GM21515 (cell line): ENCODE results near the gene HRC.
"Not testable (repeated sequence)": the region's sequence is repeated elsewhere in the genome, so short reads cannot be mapped to it uniquely, and the experiment has no call there.

Source experiments
- ATAC-seq: cut with Tn5 transposase; IDR thresholded peaks from one replicate; pipeline ENCODE4 v1.9.1; 2021; ENCODE audit not compliant: unreplicated experiment

The HRC gene, protein sequence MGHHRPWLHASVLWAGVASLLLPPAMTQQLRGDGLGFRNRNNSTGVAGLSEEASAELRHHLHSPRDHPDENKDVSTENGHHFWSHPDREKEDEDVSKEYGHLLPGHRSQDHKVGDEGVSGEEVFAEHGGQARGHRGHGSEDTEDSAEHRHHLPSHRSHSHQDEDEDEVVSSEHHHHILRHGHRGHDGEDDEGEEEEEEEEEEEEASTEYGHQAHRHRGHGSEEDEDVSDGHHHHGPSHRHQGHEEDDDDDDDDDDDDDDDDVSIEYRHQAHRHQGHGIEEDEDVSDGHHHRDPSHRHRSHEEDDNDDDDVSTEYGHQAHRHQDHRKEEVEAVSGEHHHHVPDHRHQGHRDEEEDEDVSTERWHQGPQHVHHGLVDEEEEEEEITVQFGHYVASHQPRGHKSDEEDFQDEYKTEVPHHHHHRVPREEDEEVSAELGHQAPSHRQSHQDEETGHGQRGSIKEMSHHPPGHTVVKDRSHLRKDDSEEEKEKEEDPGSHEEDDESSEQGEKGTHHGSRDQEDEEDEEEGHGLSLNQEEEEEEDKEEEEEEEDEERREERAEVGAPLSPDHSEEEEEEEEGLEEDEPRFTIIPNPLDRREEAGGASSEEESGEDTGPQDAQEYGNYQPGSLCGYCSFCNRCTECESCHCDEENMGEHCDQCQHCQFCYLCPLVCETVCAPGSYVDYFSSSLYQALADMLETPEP

DNA sequence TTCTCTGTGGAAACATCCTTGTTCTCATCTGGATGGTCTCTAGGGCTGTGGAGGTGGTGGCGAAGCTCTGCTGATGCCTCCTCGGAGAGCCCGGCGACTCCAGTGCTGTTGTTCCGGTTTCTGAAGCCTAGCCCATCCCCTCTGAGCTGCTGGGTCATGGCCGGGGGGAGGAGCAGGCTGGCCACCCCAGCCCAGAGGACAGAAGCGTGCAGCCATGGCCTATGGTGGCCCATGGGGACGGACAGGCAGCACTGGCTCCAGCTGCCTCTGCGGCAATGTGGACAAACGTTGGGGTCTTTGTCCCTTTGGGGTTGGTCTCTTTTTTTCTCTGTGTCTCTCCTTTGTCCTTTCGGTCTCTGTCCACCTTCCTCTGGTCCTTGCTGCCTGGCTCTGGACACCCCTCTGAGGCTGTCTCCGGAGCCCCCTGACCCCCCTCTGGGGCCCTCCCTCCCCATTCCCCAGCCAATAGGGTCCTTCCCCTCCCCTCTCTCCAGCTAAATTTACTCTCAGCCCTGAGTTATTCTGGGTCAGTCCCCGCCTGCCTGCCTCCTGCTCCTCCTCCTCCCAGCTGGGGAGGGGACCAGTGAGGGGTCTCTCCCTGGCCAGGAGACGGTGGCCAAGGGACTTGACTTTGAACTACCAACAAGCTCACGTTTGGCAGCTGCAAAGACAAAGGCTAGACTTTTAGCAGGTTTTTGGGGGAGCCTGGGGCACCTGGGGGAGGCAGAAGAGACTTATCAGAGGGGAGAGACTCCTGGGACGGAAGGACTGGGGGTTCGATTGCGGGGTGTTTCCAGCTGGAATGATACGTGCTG, at the start of gene HRC:
Gene HRC, minus strand, starts transcription at position 392 of the 815 bp plus-strand sequence. Its CDS starts 159 bp downstream, at position 233.
- no peak for ATAC-seq

DNA sequence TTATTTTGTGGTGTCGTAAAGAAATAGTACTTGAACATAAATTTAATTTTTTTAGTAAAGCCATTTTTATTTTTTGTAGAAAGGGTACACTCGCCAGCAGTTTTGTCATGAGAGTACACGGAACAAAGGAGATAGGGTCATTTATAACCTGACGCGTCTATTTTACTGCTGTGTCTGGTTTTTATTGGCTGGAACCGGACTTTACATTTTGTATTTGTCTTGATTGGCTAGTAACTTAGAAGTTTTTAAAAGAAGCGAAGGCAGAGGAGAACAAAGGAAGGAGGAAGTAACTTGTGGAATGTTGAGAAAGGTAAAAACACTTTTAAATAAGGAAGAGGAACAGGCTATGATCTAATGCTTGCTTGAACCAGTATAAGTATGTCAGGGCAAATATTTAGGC, 45.8 kb upstream of the HRC start:
- ATAC-seq: no peak

DNA sequence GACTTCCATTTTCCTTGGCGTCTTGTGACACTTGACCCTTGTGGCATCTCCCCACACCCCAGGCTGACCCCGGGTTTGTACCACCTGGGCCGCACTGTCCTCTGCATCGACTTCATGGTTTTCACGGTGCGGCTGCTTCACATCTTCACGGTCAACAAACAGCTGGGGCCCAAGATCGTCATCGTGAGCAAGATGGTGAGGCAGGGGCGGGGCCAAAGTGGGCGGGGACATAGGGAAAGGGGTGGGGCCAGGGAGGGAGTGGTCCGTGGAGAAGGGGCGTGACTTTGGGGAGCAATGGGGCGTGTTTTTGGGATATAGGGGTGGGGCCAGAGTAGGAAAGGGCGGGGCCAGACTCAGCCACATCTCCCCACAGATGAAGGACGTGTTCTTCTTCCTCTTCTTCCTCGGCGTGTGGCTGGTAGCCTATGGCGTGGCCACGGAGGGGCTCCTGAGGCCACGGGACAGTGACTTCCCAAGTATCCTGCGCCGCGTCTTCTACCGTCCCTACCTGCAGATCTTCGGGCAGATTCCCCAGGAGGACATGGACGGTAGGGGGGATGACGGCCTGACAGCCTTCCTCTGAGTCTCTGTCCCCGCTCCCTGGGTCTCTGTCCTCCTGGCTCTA, 45.2 kb upstream of the HRC start:
- ATAC-seq: no peak

DNA sequence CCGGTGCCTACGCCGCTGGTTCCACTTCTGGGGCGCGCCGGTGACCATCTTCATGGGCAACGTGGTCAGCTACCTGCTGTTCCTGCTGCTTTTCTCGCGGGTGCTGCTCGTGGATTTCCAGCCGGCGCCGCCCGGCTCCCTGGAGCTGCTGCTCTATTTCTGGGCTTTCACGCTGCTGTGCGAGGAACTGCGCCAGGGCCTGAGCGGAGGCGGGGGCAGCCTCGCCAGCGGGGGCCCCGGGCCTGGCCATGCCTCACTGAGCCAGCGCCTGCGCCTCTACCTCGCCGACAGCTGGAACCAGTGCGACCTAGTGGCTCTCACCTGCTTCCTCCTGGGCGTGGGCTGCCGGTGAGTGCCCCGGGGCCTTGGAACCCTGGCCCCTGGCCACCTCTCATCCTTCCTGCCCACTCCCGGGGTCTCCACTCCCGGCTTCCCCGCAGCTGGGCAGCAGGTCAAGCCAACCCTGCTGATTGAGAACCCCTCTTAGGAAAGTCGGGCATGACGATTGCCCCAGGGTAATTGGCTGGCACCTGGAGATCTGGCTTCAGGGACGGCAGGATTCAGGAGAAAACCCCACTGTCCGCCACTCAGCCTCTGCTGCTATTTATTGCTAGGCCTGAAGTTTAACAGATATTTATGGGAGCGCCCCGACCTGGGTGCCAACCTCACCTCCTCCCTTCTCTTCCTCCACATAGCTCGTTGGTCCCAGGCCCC, 41.5 kb upstream of the HRC start:
- ATAC-seq: no peak

DNA sequence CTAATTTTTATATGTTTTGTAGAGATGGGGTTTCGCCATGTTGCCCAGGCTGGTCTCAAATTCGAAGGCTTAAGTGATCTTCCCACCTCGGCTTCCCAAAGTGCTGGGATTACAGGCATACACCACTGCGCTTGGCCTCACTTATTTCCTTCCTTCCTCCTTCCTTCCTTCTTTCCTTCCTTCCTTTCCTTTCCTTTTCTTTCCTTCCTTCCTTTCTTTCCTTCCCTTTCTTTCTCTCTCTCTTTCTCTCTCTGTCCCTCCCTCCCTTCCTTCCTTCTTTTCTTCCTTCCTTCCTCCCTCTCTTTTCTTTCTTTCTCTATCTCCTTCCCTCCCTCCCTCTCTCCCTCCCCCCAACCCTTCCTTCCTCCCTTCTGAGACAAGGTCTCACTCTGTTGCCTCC, 39.2 kb upstream of the HRC start:
- no peak for ATAC-seq

DNA sequence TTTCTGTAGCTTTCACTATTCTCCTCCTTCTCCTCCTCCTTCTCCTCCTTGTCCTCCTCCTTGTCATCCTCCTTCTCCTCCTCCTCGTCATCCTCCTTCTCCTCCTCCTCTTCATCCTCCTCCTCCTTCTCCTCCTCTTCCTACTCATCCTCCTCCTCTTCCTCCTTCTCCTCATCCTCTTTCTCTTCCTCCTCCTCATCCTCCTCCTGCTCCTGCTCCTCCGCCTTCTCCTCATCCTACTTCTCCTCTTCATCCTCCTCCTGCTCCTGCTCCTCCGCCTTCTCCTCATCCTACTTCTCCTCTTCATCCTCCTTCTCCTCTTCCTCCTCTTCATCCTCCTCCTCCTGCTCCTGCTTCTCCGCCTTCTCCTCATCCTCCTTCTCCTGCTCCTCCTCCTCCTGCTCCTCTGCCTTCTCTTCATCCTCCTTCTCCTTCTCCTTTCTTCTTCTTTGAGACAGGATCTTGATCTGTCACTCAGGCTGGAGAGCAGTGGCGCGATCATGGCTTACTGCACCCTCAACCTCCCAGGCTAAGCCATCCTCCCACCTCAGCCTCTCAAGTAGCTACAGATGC, 38.7 kb upstream of the HRC start:
- ATAC-seq: no peak

DNA sequence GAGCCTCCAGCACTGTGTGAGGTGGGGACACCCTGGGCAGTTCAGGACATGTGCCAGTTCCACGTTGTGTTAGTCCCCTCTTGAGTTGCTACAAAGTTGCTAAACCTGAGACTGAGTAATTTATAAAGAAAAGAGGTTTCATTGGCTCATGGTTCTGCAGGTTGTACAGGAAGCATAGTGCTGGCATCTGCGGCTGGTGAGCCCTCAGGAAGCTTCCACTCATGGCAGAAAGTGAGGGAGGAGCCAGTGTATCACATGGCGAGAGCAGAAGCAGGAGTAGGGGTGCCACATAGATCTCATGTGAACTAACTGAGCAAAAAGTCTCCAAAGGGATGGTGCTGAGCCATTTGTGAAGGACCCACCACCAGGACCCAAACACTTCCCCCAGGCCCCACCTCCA, 35.6 kb upstream of the HRC start:
- no peak for ATAC-seq

DNA sequence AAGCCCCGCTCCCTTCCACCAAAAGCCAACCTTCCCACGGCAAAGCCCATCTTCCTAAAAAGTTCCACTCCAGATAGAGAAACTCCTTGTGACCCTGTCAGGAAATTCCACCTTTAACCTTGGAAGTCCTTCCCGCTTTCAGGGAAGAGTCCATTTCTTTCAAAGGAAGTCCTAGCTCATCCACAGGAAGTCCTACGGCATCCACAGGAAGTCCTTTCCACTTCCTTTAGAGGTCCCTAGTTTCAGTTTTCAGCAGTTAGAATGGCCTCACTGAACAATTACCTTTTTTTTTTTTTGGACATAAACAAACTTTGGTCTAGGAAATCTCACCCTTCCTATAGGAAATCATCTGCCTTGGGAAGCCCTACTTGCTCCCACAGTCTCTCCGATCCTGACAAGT, 34.1 kb upstream of the HRC start:
- no peak for ATAC-seq

DNA sequence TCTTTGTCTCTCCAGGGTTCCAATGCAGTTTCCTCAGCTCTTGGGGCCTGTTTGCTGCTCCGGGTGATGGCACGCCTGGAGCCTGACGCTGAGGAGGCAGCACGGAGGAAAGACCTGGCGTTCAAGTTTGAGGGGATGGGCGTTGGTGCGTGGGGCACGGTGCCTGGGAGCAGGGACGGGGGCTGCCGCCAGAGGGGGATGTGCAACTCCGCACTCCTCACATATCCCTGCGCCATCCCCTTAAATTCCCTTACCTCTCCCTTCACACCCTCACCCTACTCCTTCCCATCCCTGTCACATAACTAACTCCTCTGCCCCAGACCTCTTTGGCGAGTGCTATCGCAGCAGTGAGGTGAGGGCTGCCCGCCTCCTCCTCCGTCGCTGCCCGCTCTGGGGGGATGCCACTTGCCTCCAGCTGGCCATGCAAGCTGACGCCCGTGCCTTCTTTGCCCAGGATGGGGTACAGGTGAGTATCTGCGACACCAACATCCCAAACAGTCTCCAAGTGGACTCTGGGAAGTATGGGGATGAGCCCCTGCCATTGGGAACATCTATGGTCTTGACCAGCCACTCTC, 33.5 kb upstream of the HRC start:
- no peak for ATAC-seq

DNA sequence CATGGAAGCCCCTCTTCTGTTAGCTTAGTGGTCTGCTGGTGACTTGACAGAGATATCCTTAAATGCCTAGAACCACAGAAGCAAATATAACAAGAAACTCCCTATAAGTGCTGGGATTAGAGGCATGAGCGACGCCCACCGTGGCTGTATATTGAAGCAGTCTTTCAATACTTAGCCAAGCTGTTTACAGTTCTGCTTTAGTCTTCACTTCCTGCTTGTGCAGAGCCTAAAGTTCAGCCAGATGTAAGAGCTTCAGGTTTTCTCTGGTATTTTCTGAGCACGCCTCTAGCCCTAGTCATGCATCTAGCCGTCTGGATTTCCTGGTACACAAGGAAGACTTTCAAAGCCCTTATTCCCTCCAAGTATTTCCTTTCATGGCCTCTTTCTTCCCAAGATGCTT, 30.9 kb upstream of the HRC start:
- ATAC-seq: no peak

DNA sequence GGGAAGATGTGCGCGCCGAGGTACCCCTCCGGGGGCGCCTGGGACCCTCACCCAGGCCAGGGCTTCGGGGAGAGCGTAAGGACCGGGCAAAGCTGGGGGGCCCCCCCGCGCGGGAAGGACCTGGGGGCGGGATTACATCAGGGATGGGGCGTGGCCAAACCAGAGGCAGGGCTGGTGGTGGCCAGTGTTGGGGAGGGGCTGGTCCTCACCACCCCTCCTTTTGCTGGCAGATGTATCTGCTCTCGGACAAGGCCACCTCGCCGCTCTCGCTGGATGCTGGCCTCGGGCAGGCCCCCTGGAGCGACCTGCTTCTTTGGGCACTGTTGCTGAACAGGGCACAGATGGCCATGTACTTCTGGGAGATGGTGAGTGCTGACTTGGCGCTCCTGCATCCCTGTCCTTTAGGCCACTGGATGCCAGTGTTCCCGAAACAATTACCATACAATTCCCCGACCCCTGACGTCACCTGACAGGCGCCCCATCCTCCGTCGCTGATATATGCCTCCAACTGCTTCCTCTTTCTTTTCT, 27.7 kb upstream of the HRC start:
- ATAC-seq: no peak

DNA sequence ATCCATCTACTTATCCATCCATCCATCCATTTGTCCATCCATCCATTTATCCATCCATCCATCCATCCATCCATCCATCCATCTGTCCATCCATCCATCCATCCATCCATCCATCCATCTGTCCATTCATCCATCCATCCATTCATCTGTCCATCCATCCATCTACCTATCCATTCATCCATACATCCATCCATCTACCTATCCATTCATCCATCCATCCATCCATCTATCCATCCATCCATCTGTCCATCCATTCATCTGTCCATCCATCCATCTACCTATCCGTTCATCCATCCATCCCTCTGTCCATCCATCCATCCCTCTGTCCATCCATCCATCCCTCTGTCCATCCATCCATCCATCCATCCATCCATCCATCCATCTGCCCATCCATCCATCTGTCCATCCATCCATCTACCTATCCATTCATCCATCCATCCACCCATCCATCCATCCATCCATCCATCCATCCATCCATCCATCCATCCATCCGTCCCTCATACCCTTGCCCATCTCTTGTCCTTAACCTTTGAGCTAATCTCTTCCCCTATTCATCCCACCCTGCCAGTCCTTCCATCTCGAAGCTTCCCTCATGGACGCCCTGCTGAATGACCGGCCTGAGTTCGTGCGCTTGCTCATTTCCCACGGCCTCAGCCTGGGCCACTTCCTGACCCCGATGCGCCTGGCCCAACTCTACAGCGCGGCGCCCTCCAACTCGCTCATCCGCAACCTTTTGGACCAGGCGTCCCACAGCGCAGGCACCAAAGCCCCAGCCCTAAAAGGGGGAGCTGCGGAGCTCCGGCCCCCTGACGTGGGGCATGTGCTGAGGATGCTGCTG, 27.0 kb upstream of the HRC start:
- not testable (repeated sequence) for ATAC-seq

DNA sequence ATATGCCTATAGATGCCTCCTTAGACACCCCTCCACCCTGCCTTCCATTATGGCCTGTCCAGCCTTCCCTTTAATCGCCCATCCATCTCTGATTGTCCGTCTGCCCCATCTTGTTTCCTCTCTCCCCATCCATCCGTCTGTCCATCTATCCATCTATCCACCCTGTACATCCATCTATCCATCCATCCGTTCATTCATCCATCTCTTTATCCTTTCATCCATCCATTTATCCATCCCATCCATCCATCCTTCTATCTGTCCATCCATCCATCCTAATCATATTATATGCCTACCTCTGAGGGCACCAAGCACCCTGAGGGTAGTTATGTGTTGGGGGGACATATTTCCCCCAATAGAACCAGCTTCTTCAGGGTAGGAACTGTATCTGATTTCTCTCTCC, 25.5 kb upstream of the HRC start:
- no peak for ATAC-seq

DNA sequence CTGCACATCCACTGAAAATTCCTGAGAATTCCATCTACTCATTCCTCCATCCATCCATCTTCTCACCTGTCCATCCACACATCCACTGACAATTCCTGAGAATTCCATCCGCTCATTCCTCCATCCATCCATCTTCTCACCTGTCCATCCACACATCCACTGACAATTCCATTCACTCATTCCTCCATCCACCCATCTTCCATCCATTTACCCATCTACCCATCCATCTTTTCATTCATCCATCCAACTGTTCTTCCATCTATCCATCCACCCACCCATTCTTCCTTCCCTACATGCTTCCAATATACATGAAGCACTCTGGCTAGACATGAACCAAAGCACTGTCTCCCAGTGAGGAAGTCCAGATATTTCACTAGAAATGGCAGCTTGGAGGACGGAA, 18.0 kb upstream of the HRC start:
- no peak for ATAC-seq

DNA sequence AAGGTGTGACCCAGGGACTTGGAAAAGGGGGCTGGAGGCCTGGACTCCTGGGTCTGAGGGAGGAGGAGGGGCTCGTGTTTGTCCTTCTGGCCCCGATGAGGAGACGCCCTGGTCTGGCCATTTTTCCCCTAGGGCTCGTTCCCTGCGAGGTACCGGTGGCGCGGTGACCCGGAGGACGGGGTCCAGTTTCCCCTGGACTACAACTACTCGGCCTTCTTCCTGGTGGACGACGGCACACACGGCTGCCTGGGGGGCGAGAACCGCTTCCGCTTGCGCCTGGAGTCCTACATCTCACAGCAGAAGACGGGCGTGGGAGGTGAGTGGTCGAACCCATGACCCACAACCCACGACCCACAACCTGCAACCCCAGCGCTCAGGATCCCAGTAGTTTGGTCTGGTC, 13.2 kb upstream of the HRC start:
- ATAC-seq: no peak

DNA sequence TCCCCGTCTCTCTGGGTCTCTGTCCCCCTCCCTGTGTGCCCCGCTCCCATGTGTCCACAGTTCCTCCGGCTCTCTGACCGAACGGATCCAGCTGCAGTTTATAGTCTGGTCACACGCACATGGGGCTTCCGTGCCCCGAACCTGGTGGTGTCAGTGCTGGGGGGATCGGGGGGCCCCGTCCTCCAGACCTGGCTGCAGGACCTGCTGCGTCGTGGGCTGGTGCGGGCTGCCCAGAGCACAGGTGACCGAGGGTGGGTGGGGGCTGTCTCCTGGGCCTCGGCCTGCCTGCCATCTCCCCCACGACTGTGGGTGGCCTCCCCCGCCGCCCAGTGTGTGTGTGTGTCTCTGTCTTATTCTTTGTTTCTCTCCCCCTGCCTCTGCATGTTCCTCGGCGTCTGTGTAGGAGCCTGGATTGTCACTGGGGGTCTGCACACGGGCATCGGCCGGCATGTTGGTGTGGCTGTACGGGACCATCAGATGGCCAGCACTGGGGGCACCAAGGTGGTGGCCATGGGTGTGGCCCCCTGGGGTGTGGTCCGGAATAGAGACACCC, 12.7 kb upstream of the HRC start:
- no peak for ATAC-seq

DNA sequence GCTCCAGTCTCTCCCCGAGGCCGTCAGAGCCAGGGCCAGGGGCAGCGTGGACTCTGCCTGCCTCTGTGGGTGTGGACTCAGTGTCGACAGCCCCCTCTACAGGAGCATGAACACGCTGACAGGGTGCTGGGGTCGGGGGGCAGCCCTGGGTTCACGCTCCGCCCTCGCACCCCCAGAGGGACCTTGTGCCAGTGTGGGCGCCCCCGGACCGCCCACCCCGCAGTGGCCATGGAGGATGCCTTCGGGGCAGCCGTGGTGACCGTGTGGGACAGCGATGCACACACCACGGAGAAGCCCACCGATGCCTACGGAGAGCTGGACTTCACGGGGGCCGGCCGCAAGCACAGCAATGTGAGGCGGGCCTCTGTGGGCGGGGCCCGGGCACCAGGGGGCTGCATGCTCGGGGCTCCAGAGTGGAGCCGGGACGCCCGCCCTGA, 10.7 kb upstream of the HRC start:
- ATAC-seq: no peak

DNA sequence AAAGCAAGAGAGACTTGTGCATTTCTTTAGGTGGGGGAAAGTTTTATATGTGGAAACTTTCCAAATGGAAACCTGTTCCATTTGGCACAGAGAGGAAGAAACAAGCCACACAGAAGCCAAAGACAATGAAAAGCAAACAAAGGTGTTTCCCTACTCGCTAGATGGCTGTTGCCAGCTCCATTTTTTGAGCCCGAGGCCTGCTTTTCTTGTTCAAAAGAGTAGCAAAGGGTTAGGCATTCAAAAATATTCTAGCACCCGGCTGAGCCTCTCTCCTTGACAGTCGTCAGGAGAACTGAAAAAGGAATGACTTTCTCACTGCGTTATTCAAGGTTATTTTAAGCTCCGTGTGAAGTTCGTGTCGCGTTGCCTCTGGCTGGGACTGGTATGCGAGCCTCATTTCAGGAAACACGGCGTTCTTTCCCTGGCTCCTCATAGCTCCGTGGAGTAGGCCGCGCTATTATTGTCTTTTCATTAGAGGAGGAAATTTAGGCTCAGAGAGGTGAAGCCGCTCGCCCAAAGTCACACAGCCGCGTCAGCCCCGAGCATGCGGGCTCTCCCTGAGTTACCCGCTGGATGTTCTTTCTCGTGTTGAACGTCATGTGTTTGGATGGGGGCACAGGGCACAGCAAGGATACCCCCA, 10.0 kb upstream of the HRC start:
- ATAC-seq: no peak
